Stimulated activated CD8-positive, alpha-beta memory T cell treated with anti-CD3 and anti-CD28 coated beads, Interleukin-7, amount 100 ng/mL, for 24 hours (primary cell): Measurements from ENCODE around the gene SLCO2A1.

Experiments used
- DNase-seq: peaks from one replicate; pipeline ENCODE4 v3.0.0-alpha.2; 2020; ENCODE audit warnings: low read depth

SLCO2A1 gene

DNA sequence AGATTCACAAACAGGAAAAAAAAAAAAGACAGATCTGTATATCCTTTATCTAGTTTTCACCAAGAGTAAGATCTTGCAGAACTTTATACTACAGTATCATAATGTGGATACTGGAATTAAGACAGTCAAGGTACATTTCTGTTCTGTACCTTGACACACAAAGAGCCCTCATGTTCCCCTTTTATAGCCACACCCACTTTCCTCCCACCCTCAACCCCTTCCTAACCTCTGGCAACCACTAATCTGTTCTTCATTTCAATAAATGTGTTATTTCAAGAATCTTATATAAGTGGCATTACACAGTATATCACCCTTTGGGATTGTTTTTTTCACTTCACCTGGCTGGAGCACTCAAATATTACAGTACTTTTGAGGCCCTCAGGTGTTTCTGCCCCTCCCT is 130.4 kb downstream of the SLCO2A1 start:
- DNase-seq = no peak

DNA sequence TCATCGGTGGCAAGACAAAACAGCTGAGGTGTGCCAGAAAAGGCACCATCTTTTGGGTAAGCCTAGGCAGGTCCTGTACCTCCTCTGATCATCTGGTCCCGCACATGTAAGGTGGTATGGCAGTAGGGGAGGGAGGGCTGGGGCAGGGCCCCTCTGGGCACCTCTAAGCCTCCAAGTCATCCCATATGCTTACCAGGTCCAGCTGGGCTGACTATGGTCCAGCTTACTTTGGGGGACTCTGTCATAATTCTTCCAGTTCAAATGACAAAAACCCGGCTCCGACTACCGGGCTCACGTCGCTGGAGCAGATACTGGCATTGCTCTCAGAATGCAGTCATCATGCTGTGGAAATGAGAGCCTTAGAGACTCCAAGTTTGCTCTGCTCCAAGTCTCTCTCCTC is 132.2 kb downstream of the SLCO2A1 start:
- DNase-seq = no peak

DNA sequence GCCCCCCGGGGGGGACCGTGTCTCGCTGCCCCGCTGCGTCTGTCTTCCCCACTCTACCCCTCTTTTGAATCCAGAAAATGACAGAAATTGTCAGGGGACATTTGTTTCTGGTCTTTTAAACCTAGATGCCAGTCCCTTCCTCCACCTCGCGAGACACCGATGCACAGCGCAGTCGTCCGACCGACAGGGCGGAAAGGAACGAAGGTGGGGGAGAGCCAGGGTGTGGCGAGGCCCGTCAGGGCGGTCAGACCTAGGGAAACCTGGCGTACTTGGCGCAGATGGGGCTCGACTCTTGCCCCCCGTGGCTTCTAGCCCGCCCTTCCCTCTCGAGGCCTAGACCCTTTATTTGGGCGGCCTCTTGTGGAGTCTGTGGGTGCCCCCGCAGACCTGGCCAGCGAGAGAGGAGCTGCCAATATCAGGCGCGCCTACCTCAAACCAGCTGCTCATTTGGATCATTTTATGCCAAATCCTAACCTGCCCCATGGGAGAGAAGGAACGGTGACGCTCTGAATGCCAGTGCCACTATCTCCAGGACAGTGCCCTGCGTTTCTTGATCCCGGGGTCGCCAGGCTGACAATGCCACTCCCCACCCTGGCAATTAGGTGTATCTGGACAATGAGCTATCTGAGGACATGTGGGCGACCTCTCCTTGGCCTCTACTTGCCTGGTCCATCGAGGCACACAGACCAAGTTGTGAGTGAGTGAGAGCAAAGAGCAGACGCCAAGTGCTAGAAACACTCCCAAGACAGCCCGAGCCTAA is 133.5 kb downstream of the SLCO2A1 start:
- no peak for DNase-seq

DNA sequence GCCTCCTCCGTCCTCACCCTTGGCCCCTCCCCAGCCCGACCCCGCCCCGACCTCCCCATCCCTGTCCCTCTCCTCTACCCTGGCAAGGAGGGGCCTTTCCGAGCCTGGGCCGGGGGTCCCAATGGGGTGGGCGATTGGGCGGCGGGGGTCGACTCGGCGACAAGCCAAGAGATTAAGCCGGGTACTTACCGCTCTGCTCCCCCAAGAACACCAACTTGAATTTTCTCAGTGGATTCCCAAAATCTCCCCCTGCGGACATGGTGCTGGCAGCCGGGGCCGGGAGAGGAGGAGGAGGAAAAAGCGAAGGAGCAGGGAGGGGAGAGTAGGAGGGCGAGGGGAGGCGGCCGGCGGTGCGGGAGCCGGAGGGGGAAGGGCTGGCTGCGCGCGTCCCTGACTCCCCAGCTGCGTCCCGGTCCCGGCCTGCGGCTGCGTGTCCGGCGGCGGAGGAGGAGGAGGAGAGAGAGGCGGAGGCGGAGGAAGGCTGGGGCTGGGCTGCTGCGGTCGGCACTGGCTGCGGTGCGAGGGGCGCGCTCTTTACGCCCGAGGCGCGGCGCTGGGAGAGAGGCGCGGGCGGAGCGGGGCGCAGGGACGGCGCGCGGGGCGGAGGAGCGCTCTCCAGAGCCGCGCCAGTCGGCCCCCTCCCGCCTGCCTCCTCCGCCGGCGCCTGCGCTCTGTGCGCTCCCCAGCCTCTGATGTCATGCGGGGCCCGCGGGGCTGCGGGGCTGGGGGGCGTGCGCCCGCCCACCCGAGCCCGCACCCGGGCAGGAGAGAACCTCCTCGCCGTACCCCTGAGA is 134.3 kb downstream of the SLCO2A1 start, which contains the start of gene RAB6B:
TSS of gene RAB6B (minus strand) at position 675 of the 794 bp plus-strand sequence. CDS start at position 259, 416 bp downstream.
- DNase-seq = no peak

DNA sequence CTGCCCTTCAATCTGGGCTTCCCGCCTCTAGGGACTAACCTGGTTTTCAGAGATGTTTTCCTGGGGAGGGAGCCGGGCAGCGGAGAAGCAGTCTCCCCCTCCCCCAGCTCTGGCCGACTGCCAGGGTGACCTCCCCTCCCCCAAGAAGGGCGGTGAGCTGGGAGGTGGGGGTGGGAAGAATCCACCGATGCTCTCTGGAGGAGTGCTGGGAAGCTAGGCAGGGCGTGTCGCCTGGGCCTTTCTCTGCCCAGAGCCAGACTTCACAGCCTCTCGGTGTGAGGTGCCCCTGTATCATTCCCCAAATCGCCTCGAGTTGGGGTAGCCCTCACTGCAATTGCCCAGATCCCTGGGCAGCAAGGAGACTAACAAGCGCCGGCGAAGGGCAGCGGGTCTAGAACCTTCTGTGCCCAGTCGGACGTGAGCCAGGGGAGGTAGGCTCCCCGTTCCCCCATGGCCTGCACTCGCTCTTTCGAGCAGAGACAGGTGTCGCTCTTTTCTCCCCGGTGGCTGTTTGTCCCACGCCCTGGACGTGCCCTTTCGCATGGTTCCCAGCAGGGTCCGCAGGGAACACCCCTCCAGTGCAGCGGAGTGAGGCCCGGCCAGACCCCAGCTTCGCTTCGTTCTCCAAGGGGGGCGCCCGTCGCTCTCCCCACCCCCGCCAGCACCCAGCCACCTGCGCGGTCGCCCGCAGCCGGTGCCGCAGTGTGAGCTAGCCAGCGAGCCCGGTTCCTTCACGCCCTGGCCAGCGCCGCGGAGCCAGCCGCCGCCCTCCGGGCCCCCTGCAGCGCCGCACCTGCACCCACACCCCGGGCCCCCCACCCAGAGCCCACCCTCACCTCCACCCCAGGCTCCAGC is 135.1 kb downstream of the SLCO2A1 start:
- DNase-seq = no peak

DNA sequence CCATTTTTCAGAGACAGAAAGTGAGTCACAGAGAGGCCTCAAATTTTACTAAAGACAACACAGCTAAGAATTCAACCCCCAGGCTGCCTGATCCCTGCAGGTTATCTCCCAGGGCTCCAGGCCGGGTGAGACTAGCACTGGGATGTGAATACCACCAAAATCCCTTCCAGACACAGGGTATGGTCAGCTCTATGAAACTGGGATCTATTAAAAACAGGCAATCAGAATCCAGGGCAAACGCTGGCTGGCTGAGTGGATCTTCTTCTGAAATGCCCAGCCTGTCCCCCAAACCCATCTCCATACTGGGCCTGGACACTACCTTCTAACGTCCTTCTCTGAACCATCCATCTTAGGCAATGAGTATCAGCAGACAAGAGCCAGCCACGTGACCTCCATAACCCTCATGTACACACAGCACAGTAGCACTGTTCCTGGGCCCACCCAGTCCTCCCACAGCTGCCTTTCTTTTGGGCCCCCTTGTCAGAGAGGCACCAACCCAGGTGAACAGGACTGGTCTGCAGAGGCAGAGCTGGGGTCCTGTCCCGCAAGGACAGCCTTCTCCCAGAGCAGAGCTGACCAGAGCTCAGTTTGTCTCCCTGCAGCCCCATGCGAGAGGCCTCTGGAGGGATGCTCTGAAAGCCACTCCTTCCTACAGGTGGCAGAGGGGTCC is 135.9 kb downstream of the SLCO2A1 start:
- no peak for DNase-seq

DNA sequence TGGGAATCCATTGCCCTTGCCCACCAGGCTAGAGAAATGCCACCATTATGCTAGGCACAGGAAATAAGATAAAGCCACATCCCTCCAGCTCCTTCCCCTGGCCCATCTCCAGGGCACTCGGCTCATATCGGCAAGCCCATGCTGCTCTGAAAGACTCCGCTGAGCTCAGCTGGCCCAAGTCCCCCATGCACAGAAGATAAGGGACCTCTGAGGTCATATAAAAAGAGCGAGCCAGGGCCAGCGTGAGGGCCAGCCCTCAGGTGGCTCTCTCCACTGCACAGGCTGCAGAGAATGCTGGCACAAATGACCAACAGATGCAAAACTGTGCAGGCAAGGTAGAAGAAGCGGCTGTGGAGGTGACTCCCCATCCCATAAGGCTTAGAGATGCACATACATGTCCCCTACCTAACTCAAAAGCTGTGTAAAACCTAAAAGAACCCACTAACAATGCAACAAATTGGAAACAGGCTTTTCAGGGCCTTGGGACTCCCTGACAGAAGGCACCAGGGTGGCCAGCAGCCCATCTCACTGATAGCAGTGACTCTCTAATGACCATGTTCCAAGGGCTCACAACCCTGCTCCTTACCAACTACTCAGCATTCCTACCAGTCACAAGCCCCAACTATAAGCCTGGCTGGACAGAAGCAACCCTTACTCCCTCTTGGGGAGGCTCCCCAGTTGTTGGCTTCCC is 137.0 kb downstream of the SLCO2A1 start:
- DNase-seq = no peak

DNA sequence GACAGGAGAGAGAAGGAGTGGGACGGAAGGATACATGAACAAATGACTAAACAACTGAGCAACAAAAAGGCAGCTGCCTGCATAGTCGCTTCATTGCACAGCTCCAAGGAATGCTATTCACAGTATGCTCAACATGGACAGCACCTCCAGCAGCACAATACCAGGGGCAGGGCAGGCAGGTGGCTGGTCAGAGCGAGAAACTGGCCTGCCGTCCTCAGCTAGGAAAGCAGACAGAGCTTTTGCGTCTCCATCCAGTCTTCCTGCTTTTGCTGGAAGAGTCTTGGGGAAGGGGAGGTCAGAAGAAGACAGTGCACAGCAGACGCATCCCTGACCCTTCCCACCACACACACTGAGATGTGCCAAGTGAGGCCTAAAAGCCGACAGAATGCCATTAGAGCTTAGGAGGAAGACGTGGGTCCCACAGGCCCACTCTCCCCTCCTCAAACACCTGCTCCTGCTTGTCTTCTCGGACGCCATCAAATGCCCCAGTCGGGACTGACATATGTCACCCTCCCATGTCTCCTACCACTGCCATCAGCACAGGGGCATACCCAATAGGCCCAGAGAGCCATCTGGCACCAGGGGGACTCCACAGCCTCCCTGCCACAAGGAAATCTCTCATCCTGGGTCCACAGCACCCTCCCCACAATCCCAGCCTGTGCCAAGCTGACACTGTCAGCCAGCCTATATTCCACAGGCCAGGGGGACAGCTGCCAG is 137.9 kb downstream of the SLCO2A1 start:
- no peak for DNase-seq

DNA sequence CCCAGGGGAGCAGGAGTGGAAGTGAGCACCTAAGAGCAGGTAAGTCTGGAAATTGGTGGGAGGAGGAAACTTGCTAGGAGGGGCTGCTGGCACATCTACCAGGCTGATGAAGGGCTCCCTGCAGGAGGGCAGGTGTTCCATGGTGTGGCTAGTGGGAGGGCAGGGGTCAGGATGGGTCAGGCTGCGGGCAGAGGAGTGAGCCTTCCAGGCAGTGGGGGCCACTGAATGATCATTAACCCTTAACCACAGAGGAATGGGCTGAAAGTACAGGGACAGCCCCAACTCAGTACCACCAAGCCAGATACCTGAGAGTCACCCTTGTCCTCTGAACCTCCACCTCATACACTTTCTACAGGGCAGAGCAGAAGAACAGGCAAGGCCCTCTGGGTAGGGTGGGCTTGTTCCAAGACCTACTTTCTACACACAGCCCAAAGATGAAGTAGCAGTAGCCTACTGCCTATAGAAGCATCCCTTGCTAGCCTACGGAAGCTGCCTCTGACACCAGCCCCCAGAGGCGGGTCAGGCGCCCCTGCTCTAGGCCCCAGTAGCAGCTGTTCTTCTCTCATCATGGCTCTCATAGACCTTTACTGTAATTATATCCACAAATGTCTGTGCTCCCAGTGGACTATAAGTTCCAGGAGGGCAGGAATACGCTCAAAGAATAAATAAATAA is 138.6 kb downstream of the SLCO2A1 start:
- DNase-seq = no peak

DNA sequence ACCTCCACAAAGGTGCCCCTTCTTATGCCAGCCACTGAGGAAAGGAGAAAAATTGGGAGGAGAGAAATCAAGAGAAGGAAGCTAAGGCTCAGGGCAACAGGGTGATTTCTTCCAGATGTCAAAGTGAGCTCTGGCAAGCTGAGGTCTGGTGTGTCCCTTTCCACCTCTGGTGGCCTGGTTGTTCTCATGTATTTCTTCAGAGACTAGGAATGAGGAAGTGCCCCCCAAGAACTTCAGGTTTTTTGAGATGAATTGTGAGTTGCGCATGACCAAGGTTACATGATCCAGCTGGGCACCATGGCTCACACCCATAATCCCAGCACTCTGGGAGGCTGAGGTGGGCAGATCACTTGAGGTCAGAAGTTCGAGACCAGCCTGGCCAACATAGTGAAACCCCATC is 139.7 kb downstream of the SLCO2A1 start:
- DNase-seq = no peak

DNA sequence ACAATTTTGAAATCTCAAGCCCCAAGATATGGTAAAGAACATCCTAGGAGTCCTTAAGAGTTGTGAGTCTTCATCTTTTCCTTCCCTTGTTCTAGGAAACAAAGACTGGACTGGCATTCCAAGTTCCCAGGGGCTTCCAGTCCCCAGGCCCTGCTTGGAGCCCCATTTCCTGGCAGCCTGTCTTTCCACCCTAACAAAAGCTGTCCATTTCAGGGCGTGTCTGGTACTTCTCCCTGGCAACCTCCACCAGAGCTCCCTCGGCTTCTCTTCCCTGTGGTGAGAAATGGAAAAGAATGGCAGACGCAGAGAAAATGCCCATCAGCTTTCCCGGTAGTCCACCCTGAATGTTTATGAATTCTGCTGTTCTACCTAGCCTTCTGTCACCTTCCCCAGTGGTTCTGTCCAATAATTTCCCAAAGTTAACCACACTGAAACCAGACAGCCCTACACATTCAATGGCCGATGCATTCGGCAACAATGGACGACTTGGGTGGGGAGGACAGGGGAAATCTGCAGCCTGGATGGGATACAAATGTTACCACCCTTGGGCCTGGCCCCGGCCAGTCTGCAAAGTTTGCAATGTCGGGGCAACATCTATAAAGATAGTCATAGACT is 140.9 kb downstream of the SLCO2A1 start:
- DNase-seq = no peak

DNA sequence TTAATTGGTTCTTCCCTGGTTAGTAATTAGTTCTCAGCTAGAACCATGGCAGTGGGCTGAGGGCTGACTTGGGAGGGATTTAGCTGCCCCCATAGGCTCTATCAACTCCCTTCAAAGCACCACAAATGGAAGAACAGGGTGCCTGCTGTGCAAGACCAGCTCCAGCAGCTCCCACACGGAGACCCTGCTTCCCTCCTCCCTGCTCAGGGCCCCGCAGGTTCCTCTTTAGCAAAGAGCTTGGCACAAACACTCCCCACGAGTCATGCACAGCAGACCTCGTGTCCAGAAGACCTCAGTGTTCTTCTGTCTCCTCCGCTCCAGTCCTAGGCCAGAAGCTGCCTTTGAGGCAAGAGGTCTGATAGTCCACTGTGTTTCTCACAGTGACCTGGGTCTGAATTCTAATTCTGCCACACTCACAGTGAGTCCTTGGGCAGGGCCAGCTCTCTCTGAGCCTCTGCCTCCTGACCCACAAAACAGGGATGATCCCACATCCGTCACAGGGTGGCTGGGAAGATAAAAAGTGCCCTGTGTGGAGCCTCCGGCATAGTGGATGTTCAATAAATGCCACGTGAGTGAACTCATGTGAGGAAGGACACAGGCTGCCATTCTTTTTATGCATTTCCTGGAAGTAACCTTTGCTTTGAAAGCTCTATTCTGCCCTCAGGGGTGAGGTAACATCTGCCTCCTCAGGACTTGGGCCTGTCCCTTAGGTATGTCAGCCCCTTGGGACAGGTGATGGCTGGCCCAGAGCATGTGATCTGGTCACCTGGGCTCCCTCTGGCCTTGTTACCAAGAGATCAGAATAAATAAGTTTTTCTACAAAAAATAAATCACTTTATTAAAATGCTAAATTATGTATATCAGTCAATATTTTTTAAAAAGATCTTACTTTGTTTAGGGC is 141.7 kb downstream of the SLCO2A1 start:
- no peak for DNase-seq

DNA sequence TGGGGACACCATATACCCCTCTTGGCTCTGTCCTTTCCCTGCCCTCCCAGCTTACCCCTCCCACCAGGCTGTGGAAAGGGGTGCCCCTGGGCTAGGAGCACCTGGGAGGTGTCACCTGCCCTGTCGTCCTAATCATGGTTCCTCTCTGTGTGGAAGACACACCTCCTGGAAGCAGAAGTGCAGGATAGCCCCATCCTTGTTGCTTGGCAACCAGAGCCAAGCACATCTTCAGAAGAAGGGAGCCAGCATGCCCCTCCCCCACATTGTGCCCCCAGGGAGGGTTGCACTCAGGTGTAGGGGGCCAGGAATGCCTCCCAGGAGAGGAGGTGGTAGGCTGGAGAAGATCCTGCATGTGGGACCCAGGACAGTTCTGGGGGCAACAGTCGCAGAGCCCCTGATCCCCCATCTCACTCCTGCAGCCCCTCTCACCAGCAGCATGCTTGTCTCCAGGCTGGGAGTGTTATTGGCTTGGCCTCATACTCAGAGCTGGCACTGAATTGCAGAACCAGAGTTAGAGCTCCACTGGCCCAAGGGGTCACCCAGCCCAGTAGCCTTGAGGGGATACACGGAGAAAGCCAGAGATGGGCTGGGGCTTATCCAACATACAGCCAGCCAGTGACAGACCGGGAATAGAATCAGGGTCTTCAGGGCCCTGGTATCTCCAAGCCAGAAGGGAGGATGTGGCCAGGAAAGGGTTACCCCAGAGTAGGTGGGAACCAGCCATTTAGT is 142.5 kb downstream of the SLCO2A1 start:
- no peak for DNase-seq

DNA sequence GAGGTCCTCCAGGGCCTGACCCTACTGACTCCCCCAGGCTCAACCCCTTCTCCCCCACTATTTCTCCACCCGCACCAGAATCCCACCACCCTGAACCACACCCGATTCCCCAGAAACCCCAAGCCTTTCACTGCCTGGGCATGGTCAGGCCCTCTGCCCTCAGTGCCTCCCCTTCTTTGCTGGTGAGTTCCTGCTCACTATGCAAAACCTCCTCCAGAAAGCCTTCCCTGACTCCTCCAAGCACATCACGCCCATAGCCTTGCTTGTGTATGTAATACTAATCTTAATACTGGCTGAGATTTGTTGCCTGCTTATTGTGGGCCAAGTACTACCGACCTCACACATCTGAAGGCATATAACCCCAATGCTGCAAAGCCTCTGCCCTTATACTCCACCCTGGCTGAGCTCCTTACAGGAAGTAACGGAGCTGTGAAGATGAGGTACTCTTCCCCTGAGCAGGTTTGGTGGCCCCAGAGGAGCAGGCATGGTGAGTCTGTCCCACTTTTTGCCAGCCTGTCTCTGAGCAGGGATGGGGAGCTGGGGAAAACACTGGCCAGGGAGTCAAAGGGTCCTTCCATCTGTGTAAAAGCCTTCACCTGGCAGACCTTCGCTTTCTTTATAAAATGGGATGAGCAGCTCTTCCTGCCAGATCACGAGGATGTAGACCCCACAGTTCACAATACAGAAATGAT is 143.5 kb downstream of the SLCO2A1 start:
- DNase-seq = no peak

DNA sequence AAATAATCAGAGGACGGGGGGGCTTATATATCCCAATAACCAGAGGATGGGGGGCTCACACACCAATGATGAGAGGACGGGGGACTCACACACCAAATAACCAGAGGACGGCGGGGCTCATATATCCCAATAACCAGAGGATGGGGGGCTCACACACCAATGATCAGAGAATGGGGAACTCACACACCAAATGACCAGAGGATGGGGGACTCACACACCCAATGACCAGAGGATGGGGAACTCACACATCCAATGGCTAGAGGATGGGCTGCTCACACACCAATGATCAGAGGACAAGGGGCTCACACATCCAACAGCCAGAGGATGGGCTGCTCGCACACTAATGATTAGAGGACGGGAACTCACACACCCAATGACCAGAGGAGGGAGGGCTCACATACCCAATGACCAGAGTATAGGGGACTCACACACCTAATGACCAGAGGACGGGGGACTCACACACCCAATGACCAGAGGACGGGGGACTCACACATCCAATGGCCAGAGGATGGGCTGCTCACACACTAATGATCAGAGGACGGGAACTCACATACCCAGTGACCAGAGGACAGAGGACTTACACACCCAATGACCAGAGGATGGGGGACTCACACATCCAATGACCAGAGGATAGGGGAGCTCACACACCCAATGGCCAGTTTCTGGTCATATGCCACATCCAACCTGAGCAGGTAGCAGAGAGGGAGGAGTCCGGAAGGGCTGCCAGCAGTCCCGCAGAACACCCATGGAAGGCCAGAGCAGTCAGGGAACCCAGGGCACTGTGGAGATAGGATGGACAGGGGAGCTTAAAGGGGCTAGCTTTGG is 144.6 kb downstream of the SLCO2A1 start:
- DNase-seq = no peak
